Retinal pigment epithelial cell (primary cell): ENCODE data around the gene QDPR.
"Not testable (repeated sequence)": the region's sequence is repeated elsewhere in the genome, so short reads cannot be mapped to it uniquely, and the experiment has no call there.

Experiments used
- DNase-seq: peaks from one replicate; pipeline ENCODE4 v3.0.0-alpha.2; 2010; ENCODE audit warnings: low read depth
- H3K4me3 ChIP-seq: 2 replicates; pipeline ENCODE4 v1.5.1; 2011; ENCODE audit warnings: mild to moderate bottlenecking, low read length, control low read depth, moderate library complexity
- CTCF ChIP-seq: conservative IDR thresholded peaks from 2 replicates; pipeline ENCODE4 v1.5.1; 2011; ENCODE audit warnings: low read depth, low read length, control low read depth, inconsistent platforms

QDPR gene

GRCh38 chr4:17468619-17469221, 43.2 kb downstream of the QDPR start:
- no peak overlapping the region for H3K4me3 ChIP-seq
- peak; percentile 53 for TF ChIP-seq CTCF
- no peak for DNase-seq

- TF ChIP-seq CTCF: no peak
- DNase-seq: no peak
- H3K4me3 ChIP-seq: no peak overlapping the region
Measured at GRCh38 chr4:17463606-17464005, 48.3 kb downstream of the QDPR start.

- no peak for DNase-seq
- no peak overlapping the region for H3K4me3 ChIP-seq
- no peak for TF ChIP-seq CTCF
Measured at GRCh38 chr4:17450269-17450804, 61.6 kb downstream of the QDPR start.

- no peak for DNase-seq
- TF ChIP-seq CTCF: no peak
- H3K4me3 ChIP-seq: no peak overlapping the region
Measured at GRCh38 chr4:17448689-17449088, 63.2 kb downstream of the QDPR start.

GRCh38 chr4:17447675-17448298, 64.1 kb downstream of the QDPR start:
- H3K4me3 ChIP-seq: no peak overlapping the region
- TF ChIP-seq CTCF: peak; percentile 86
- peak; percentile 19 for DNase-seq

GRCh38 chr4:17447056-17447455, 64.8 kb downstream of the QDPR start:
- H3K4me3 ChIP-seq: no peak overlapping the region

GRCh38 chr4:17442477-17442876, 69.4 kb downstream of the QDPR start:
- DNase-seq, H3K4me3 ChIP-seq: not testable (repeated sequence)

More at GRCh38 chr4:17447056-17447455, 64.8 kb downstream of the QDPR start:
- DNase-seq: no peak
- no peak for TF ChIP-seq CTCF
